ENCODE measurements around the gene ANKS4B.

GRCh38 chr16:21185659-21186325 is 47.7 kb upstream of the ANKS4B start:
- TF ChIP-seq EZH2 (IDR thresholded peaks at IDR 0.05), result no peak
- TF ChIP-seq POLR2AphosphoS5 (IDR thresholded peaks at IDR 0.05; ENCODE audit: borderline replicate concordance, low read depth, low read length), result no peak
- TF ChIP-seq FOXP2 (optimal IDR thresholded peaks at IDR 0.05; ENCODE audit: control extremely low read depth, extremely low read length, insufficient read depth), result no peak

Data from SK-N-MC (cell line).